GM21526 (cell line): ENCODE results near the gene PDXK.

ENCODE experiments used
- ATAC-seq: cut with Tn5 transposase; IDR thresholded peaks from one replicate; pipeline ENCODE4 v1.9.1; 2021; ENCODE audit warnings: moderate library complexity; ENCODE audit not compliant: unreplicated experiment, low FRiP score

PDXK gene

GRCh38 chr21:43721206-43721605, 2.3 kb downstream of the PDXK start:
- ATAC-seq, result no peak

GRCh38 chr21:43721939-43722338, 3.0 kb downstream of the PDXK start:
- ATAC-seq, result no peak

GRCh38 chr21:43723648-43724047, 4.7 kb downstream of the PDXK start:
- ATAC-seq, result no peak

- ATAC-seq, result no peak
Observed at GRCh38 chr21:43726686-43727518, 8.0 kb downstream of the PDXK start.

- no peak for ATAC-seq
Observed at GRCh38 chr21:43727519-43728153, 8.7 kb downstream of the PDXK start.

- ATAC-seq, result peak; percentile 3
Observed at GRCh38 chr21:43728154-43728466, 9.2 kb downstream of the PDXK start.

- peak; percentile 47 for ATAC-seq
Observed at GRCh38 chr21:43728467-43729390, 9.8 kb downstream of the PDXK start.

GRCh38 chr21:43731476-43731875, 12.5 kb downstream of the PDXK start:
- no peak for ATAC-seq

GRCh38 chr21:43731891-43732711, 13.2 kb downstream of the PDXK start:
- no peak for ATAC-seq

GRCh38 chr21:43733060-43733459, 14.1 kb downstream of the PDXK start:
- no peak for ATAC-seq

- no peak for ATAC-seq
Observed at GRCh38 chr21:43733529-43734071, 14.7 kb downstream of the PDXK start.

- no peak for ATAC-seq
Observed at GRCh38 chr21:43734131-43734927, 15.4 kb downstream of the PDXK start.

GRCh38 chr21:43734928-43735229, 15.9 kb downstream of the PDXK start:
- no peak for ATAC-seq

- no peak for ATAC-seq
Observed at GRCh38 chr21:43735236-43736091, 16.5 kb downstream of the PDXK start.

- no peak for ATAC-seq
Observed at GRCh38 chr21:43736224-43736883, 17.4 kb downstream of the PDXK start.

GRCh38 chr21:43737158-43737950, 18.4 kb downstream of the PDXK start:
- no peak for ATAC-seq
